Measurements from ENCODE around the gene VWA8. TPM values are rescaled to one million over a fixed set of nuclear protein-coding genes. Genes with fewer than 3 reads are reported as not detected.

VWA8 gene
- total and polyA plus RNA-seq, 4 donors = 7.1 to 50.3 (median 12.4) TPM

- Histone ChIP-seq H3K36me3 (ENCODE audit: control insufficient read depth in 4 of 4, insufficient read depth in 3 of 4, low read depth in 1 of 4, low read length in 3 of 4) (peaks cover 0 to 5% (median 4%) of the 10 kb centered on the region in 4 donors), H3K4me1 (ENCODE audit: control insufficient read depth in 4 of 4, insufficient read depth in 4 of 4, low read length in 3 of 4) (peaks cover 0 to 32% (median 9%) of the 10 kb centered on the region in 4 donors), H3K9ac (ENCODE audit: low read depth in 1 of 2, low read length in 2 of 2) (no peak overlapping the region), H3K27ac (ENCODE audit: low read depth in 1 of 2, low read length in 2 of 2) (no peak overlapping the region), H3K4me3 (ENCODE audit: low read depth in 1 of 3, low read length in 3 of 3) (no peak overlapping the region), H3K9me3 (ENCODE audit: control insufficient read depth in 4 of 4, low read length in 3 of 4) (peaks cover 0 to 4% (median 0%) of the 10 kb centered on the region in 4 donors), H3K27me3 (ENCODE audit: control insufficient read depth in 4 of 4, insufficient read depth in 4 of 4, low read length in 3 of 4) (no peaks in the 10 kb centered on the region)
- no peak for DNase-seq (ENCODE audit: low spot score)
- 98% methylated on average over 2 of the region's 2 CpGs for WGBS
- no peak for TF ChIP-seq SP1 (IDR thresholded peaks at IDR 0.05)
- peak in 1 of 2 donors; percentile 32 for TF ChIP-seq RAD21 (IDR thresholded peaks at IDR 0.05)
- no peak for TF ChIP-seq HNF4G (IDR thresholded peaks at IDR 0.05)
Observed at GRCh38 chr13:41942462-41943094, 18.3 kb downstream of the VWA8 start.

- Histone ChIP-seq H3K9me3 (ENCODE audit: control insufficient read depth in 4 of 4, low read length in 3 of 4) (no peaks in the 10 kb centered on the region), H3K27me3 (ENCODE audit: control insufficient read depth in 4 of 4, insufficient read depth in 4 of 4, low read length in 3 of 4) (no peaks in the 10 kb centered on the region), H3K4me1 (ENCODE audit: control insufficient read depth in 4 of 4, insufficient read depth in 4 of 4, low read length in 3 of 4) (peaks cover 0 to 32% (median 9%) of the 10 kb centered on the region in 4 donors), H3K4me3 (ENCODE audit: low read depth in 1 of 3, low read length in 3 of 3) (no peak overlapping the region), H3K36me3 (ENCODE audit: control insufficient read depth in 4 of 4, insufficient read depth in 3 of 4, low read depth in 1 of 4, low read length in 3 of 4) (peaks cover 0 to 3% (median 0%) of the 10 kb centered on the region in 4 donors), H3K27ac (ENCODE audit: low read depth in 1 of 2, low read length in 2 of 2) (no peak overlapping the region), H3K9ac (ENCODE audit: low read depth in 1 of 2, low read length in 2 of 2) (no peak overlapping the region)
- TF ChIP-seq YY1 (IDR thresholded peaks at IDR 0.05) (no peak), RAD21 (IDR thresholded peaks at IDR 0.05) (no peak), HNF4G (IDR thresholded peaks at IDR 0.05) (no peak), REST (IDR thresholded peaks at IDR 0.05) (no peak), ATF3 (IDR thresholded peaks at IDR 0.05) (no peak), FOXA1 (IDR thresholded peaks at IDR 0.05) (no peak), TAF1 (conservative IDR thresholded peaks at IDR 0.05) (no peak), MAX (IDR thresholded peaks at IDR 0.05) (no peak), EGR1 (IDR thresholded peaks at IDR 0.05; ENCODE audit: low read depth in 2 of 2) (no peak), SP1 (IDR thresholded peaks at IDR 0.05) (no peak)
- 87% methylated on average over 5 of the region's 5 CpGs for WGBS
- no peak for DNase-seq (ENCODE audit: low spot score)
Observed at GRCh38 chr13:41941174-41941573, 19.7 kb downstream of the VWA8 start.

GRCh38 chr13:41939398-41939797 is 21.5 kb downstream of the VWA8 start:
- H3K9ac ChIP-seq (ENCODE audit: low read depth in 1 of 2, low read length in 2 of 2) = no peak overlapping the region
- no peak overlapping the region for H3K4me3 ChIP-seq (ENCODE audit: low read depth in 1 of 3, low read length in 3 of 3)
- DNase-seq (ENCODE audit: low spot score) = no peak
- TF ChIP-seq HNF4G (IDR thresholded peaks at IDR 0.05) (no peak), EGR1 (IDR thresholded peaks at IDR 0.05; ENCODE audit: low read depth in 2 of 2) (no peak), REST (IDR thresholded peaks at IDR 0.05) (no peak), MAX (IDR thresholded peaks at IDR 0.05) (no peak), SP1 (IDR thresholded peaks at IDR 0.05) (no peak), JUND (IDR thresholded peaks at IDR 0.05) (no peak), FOXA1 (IDR thresholded peaks at IDR 0.05) (no peak), TAF1 (conservative IDR thresholded peaks at IDR 0.05) (no peak), CTCF (IDR thresholded peaks at IDR 0.05; ENCODE audit: low read depth, low read length, missing input control) (no peak), ATF3 (IDR thresholded peaks at IDR 0.05) (no peak), HNF4A (conservative IDR thresholded peaks at IDR 0.05) (no peak), NR2F2 (IDR thresholded peaks at IDR 0.05) (no peak), RXRA (IDR thresholded peaks at IDR 0.05) (no peak)
- H3K4me1 ChIP-seq (ENCODE audit: control insufficient read depth in 4 of 4, insufficient read depth in 4 of 4, low read length in 3 of 4) = peaks cover 0 to 23% (median 7%) of the 10 kb centered on the region in 4 donors
- no peak overlapping the region for H3K27ac ChIP-seq (ENCODE audit: low read depth in 1 of 2, low read length in 2 of 2)
- H3K9me3 ChIP-seq (ENCODE audit: control insufficient read depth in 4 of 4, low read length in 3 of 4) = no peaks in the 10 kb centered on the region
- H3K36me3 ChIP-seq (ENCODE audit: control insufficient read depth in 4 of 4, insufficient read depth in 3 of 4, low read depth in 1 of 4, low read length in 3 of 4) = peaks cover 0 to 3% (median under 1%) of the 10 kb centered on the region in 4 donors
- H3K27me3 ChIP-seq (ENCODE audit: control insufficient read depth in 4 of 4, insufficient read depth in 4 of 4, low read length in 3 of 4) = no peaks in the 10 kb centered on the region
